Measurements from ENCODE around the gene JPT1. TPM values are rescaled to one million over a fixed set of nuclear protein-coding genes. Genes with fewer than 3 reads are reported as not detected.

JPT1 gene
- total and polyA plus RNA-seq, 2 experiments from 2014 or later: 278 to 903 TPM

DNA sequence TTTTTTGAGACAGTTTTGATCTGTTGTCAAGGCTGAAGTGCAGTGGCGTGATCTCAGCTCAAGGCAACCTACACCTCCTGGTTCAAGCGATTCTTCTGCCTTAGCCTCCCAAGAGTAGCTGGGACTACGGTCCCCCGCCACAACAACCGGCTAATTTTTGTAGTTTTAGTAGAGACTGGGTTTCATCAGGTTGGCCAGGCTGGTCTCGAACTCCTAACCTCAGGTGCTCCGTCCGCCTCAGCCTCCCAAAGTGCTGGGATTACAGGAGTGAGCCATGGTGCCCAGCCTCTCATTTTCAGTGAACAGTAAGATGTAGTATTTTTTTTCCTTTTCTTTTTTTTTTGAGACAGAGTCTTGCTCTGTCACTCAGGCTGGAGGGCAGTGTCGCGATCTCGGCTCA, 20.7 kb upstream of the JPT1 start (continued):
- TF ChIP-seq, protein P1, sequence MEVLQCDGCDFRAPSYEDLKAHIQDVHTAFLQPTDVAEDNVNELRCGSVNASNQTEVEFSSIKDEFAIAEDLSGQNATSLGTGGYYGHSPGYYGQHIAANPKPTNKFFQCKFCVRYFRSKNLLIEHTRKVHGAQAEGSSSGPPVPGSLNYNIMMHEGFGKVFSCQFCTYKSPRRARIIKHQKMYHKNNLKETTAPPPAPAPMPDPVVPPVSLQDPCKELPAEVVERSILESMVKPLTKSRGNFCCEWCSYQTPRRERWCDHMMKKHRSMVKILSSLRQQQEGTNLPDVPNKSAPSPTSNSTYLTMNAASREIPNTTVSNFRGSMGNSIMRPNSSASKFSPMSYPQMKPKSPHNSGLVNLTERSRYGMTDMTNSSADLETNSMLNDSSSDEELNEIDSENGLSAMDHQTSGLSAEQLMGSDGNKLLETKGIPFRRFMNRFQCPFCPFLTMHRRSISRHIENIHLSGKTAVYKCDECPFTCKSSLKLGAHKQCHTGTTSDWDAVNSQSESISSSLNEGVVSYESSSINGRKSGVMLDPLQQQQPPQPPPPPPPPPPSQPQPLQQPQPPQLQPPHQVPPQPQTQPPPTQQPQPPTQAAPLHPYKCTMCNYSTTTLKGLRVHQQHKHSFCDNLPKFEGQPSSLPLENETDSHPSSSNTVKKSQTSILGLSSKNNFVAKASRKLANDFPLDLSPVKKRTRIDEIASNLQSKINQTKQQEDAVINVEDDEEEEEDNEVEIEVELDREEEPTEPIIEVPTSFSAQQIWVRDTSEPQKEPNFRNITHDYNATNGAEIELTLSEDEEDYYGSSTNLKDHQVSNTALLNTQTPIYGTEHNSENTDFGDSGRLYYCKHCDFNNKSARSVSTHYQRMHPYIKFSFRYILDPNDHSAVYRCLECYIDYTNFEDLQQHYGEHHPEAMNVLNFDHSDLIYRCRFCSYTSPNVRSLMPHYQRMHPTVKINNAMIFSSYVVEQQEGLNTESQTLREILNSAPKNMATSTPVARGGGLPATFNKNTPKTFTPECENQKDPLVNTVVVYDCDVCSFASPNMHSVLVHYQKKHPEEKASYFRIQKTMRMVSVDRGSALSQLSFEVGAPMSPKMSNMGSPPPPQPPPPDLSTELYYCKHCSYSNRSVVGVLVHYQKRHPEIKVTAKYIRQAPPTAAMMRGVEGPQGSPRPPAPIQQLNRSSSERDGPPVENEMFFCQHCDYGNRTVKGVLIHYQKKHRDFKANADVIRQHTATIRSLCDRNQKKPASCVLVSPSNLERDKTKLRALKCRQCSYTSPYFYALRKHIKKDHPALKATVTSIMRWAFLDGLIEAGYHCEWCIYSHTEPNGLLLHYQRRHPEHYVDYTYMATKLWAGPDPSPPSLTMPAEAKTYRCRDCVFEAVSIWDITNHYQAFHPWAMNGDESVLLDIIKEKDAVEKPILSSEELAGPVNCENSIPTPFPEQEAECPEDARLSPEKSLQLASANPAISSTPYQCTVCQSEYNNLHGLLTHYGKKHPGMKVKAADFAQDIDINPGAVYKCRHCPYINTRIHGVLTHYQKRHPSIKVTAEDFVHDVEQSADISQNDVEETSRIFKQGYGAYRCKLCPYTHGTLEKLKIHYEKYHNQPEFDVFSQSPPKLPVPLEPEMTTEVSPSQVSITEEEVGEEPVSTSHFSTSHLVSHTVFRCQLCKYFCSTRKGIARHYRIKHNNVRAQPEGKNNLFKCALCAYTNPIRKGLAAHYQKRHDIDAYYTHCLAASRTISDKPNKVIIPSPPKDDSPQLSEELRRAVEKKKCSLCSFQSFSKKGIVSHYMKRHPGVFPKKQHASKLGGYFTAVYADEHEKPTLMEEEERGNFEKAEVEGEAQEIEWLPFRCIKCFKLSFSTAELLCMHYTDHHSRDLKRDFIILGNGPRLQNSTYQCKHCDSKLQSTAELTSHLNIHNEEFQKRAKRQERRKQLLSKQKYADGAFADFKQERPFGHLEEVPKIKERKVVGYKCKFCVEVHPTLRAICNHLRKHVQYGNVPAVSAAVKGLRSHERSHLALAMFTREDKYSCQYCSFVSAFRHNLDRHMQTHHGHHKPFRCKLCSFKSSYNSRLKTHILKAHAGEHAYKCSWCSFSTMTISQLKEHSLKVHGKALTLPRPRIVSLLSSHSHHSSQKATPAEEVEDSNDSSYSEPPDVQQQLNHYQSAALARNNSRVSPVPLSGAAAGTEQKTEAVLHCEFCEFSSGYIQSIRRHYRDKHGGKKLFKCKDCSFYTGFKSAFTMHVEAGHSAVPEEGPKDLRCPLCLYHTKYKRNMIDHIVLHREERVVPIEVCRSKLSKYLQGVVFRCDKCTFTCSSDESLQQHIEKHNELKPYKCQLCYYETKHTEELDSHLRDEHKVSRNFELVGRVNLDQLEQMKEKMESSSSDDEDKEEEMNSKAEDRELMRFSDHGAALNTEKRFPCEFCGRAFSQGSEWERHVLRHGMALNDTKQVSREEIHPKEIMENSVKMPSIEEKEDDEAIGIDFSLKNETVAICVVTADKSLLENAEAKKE (CRISPR knock-in tag; IDR thresholded peaks at IDR 0.05): no peak
- TF ChIP-seq, protein P2, sequence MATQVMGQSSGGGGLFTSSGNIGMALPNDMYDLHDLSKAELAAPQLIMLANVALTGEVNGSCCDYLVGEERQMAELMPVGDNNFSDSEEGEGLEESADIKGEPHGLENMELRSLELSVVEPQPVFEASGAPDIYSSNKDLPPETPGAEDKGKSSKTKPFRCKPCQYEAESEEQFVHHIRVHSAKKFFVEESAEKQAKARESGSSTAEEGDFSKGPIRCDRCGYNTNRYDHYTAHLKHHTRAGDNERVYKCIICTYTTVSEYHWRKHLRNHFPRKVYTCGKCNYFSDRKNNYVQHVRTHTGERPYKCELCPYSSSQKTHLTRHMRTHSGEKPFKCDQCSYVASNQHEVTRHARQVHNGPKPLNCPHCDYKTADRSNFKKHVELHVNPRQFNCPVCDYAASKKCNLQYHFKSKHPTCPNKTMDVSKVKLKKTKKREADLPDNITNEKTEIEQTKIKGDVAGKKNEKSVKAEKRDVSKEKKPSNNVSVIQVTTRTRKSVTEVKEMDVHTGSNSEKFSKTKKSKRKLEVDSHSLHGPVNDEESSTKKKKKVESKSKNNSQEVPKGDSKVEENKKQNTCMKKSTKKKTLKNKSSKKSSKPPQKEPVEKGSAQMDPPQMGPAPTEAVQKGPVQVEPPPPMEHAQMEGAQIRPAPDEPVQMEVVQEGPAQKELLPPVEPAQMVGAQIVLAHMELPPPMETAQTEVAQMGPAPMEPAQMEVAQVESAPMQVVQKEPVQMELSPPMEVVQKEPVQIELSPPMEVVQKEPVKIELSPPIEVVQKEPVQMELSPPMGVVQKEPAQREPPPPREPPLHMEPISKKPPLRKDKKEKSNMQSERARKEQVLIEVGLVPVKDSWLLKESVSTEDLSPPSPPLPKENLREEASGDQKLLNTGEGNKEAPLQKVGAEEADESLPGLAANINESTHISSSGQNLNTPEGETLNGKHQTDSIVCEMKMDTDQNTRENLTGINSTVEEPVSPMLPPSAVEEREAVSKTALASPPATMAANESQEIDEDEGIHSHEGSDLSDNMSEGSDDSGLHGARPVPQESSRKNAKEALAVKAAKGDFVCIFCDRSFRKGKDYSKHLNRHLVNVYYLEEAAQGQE (IDR thresholded peaks at IDR 0.05; ENCODE audit: unreplicated experiment): no peak
- no peak for TF ChIP-seq JUNB (IDR thresholded peaks at IDR 0.05; ENCODE audit: unreplicated experiment)
- TF ChIP-seq ZNF331 (CRISPR knock-in tag; IDR thresholded peaks at IDR 0.05; ENCODE audit: low read depth): no peak
- no peak for TF ChIP-seq EZH2phosphoT487 (IDR thresholded peaks at IDR 0.05; ENCODE audit: unreplicated experiment)
- no peak for TF ChIP-seq ZNF114 (CRISPR knock-in tag; IDR thresholded peaks at IDR 0.05)
- TF ChIP-seq, protein P3, sequence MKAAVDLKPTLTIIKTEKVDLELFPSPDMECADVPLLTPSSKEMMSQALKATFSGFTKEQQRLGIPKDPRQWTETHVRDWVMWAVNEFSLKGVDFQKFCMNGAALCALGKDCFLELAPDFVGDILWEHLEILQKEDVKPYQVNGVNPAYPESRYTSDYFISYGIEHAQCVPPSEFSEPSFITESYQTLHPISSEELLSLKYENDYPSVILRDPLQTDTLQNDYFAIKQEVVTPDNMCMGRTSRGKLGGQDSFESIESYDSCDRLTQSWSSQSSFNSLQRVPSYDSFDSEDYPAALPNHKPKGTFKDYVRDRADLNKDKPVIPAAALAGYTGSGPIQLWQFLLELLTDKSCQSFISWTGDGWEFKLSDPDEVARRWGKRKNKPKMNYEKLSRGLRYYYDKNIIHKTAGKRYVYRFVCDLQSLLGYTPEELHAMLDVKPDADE (IDR thresholded peaks at IDR 0.05): no peak
- no peak for TF ChIP-seq POLR2AphosphoS5 (IDR thresholded peaks at IDR 0.05; ENCODE audit: low read depth)
